H9 (cell line): ENCODE data around the gene CRYM. TPM values are rescaled to one million over a fixed set of nuclear protein-coding genes. Genes with fewer than 3 reads are reported as not detected.

Source experiments
- DNase-seq: peaks from one replicate; pipeline ENCODE4 v3.0.0-alpha.2; 2017
- H2AFZ ChIP-seq: one replicate; pipeline ENCODE4 v1.6.1; 2013; ENCODE audit warnings: mild to moderate bottlenecking, low read length, control low read depth, moderate library complexity
- H2AK5ac ChIP-seq: 2 replicates; pipeline ENCODE4 v1.6.1; 2013; ENCODE audit warnings: low read length, control low read depth, mixed read lengths; ENCODE audit not compliant: insufficient read length
- H2BK120ac ChIP-seq: one replicate; pipeline ENCODE4 v1.6.1; 2013; ENCODE audit warnings: low read depth, mild to moderate bottlenecking, low read length, control low read depth, inconsistent platforms; ENCODE audit not compliant: poor library complexity, severe bottlenecking
- H2BK12ac ChIP-seq: 2 replicates; pipeline ENCODE4 v1.6.1; 2013; ENCODE audit warnings: low read length, control low read depth, mixed read lengths, low read depth; ENCODE audit not compliant: insufficient read length
- H2BK15ac ChIP-seq: 2 replicates; pipeline ENCODE4 v1.6.1; 2013; ENCODE audit warnings: low read depth, low read length, control low read depth
- H2BK20ac ChIP-seq: one replicate; pipeline ENCODE4 v1.6.1; 2013; ENCODE audit warnings: low read depth, mild to moderate bottlenecking, low read length, control low read depth, inconsistent platforms; ENCODE audit not compliant: poor library complexity, severe bottlenecking
- H2BK5ac ChIP-seq: 2 replicates; pipeline ENCODE4 v1.6.1; 2013; ENCODE audit warnings: low read length, control low read depth, mixed read lengths; ENCODE audit not compliant: insufficient read length
- H3K14ac ChIP-seq: 2 replicates; pipeline ENCODE4 v1.6.1; 2013; ENCODE audit warnings: low read length, control low read depth; ENCODE audit not compliant: insufficient read depth
- H3K18ac ChIP-seq: 2 replicates; pipeline ENCODE4 v1.6.1; 2013; ENCODE audit warnings: low read depth, mild to moderate bottlenecking, mixed read lengths, low read length, control low read depth; ENCODE audit not compliant: insufficient read length
- H3K23ac ChIP-seq: 2 replicates; pipeline ENCODE4 v1.6.1; 2013; ENCODE audit warnings: low read length, control low read depth, mixed read lengths, low read depth; ENCODE audit not compliant: insufficient read length
- H3K23me2 ChIP-seq: 2 replicates; pipeline ENCODE4 v1.6.1; 2013; ENCODE audit warnings: low read depth, mild to moderate bottlenecking, mixed read lengths, low read length, control low read depth; ENCODE audit not compliant: insufficient read length, poor library complexity, severe bottlenecking
- H3K27ac ChIP-seq: 2 replicates; pipeline ENCODE4 v1.5.1; 2013; ENCODE audit warnings: low read length, control low read depth, mixed read lengths, low read depth; ENCODE audit not compliant: insufficient read length
- H3K27me3 ChIP-seq: 2 replicates; pipeline ENCODE4 v1.6.1; 2013; ENCODE audit warnings: low read length, control low read depth, inconsistent platforms; ENCODE audit not compliant: insufficient read depth
- H3K4ac ChIP-seq: 2 replicates; pipeline ENCODE4 v1.6.1; 2013; ENCODE audit warnings: low read depth, mild to moderate bottlenecking, control low read depth, inconsistent platforms, low read length, moderate library complexity
- H3K4me1 ChIP-seq: 2 replicates; pipeline ENCODE4 v1.6.1; 2013; ENCODE audit warnings: low read length, control low read depth, inconsistent platforms; ENCODE audit not compliant: insufficient read depth
- H3K4me2 ChIP-seq: 2 replicates; pipeline ENCODE4 v1.6.1; 2013; ENCODE audit warnings: low read length, control low read depth, mixed read lengths; ENCODE audit not compliant: insufficient read length, insufficient read depth
- H3K56ac ChIP-seq: 2 replicates; pipeline ENCODE4 v1.6.1; 2013; ENCODE audit warnings: low read depth, mild to moderate bottlenecking, mixed read lengths, low read length, control low read depth; ENCODE audit not compliant: insufficient read length
- H3K79me1 ChIP-seq: 2 replicates; pipeline ENCODE4 v1.6.1; 2013; ENCODE audit warnings: low read depth, mild to moderate bottlenecking, moderate library complexity, low read length, control low read depth, inconsistent platforms; ENCODE audit not compliant: insufficient read depth, poor library complexity, severe bottlenecking
- H3K79me2 ChIP-seq: 2 replicates; pipeline ENCODE4 v1.6.1; 2013; ENCODE audit warnings: low read length, control low read depth, inconsistent platforms; ENCODE audit not compliant: insufficient read depth
- H3K9ac ChIP-seq: 2 replicates; pipeline ENCODE4 v1.6.1; 2013; ENCODE audit warnings: low read length, control low read depth, mixed read lengths; ENCODE audit not compliant: insufficient read length; ENCODE audit errors: extremely low read depth
- H3K9me3 ChIP-seq: one replicate; pipeline ENCODE4 v1.6.1; 2013; ENCODE audit warnings: low read depth, low read length, inconsistent platforms; ENCODE audit not compliant: control insufficient read depth
- H3T11ph ChIP-seq: one replicate; pipeline ENCODE4 v1.6.1; 2013; ENCODE audit warnings: mild to moderate bottlenecking, low read length, control low read depth, inconsistent platforms
- H4K20me1 ChIP-seq: one replicate; pipeline ENCODE4 v1.6.1; 2013; ENCODE audit not compliant: control insufficient read depth, insufficient read length, insufficient read depth
- H4K5ac ChIP-seq: 2 replicates; pipeline ENCODE4 v1.6.1; 2013; ENCODE audit warnings: low read depth, mild to moderate bottlenecking, mixed read lengths, low read length, control low read depth; ENCODE audit not compliant: insufficient read length
- H4K8ac ChIP-seq: replicated peaks from 2 replicates; pipeline ENCODE4 v1.6.1; 2013; ENCODE audit warnings: low read length, control low read depth, mixed read lengths, low read depth; ENCODE audit not compliant: insufficient read length
- H4K91ac ChIP-seq: 2 replicates; pipeline ENCODE4 v1.6.1; 2013; ENCODE audit warnings: low read depth, mild to moderate bottlenecking, moderate library complexity, mixed read lengths, low read length, control low read depth; ENCODE audit not compliant: insufficient read length
- H3K27ac Mint-ChIP-seq, 3 experiments: 2 replicates in 2 of 3; 3 replicates in 1 of 3; pipeline ENCODE4 v1.8.0; 2020 to 2021; ENCODE audit warnings: mixed read lengths in 3 of 3, mild to moderate bottlenecking in 1 of 3, moderate library complexity in 1 of 3
- H3K27me3 Mint-ChIP-seq: 2 replicates; pipeline ENCODE4 v1.8.0; 2021; ENCODE audit warnings: low read depth, mild to moderate bottlenecking, moderate library complexity, mixed read lengths
- H3K36me3 Mint-ChIP-seq, 3 experiments: 2 replicates in 2 of 3; 3 replicates in 1 of 3; pipeline ENCODE4 v1.8.0; 2020 to 2021; ENCODE audit warnings: low read depth in 3 of 3, mixed read lengths in 3 of 3; ENCODE audit not compliant: insufficient read depth in 1 of 3
- H3K4me1 Mint-ChIP-seq, 2 experiments: 2 replicates each; pipeline ENCODE4 v1.8.0; 2020; ENCODE audit warnings: mixed read lengths in 2 of 2
- H3K4me3 Mint-ChIP-seq, 2 experiments: 2 replicates in 1 of 2; 3 replicates in 1 of 2; pipeline ENCODE4 v1.8.0; 2020 to 2021; ENCODE audit warnings: mild to moderate bottlenecking in 2 of 2, mixed read lengths in 2 of 2, moderate library complexity in 1 of 2
- H3K9me3 Mint-ChIP-seq, 2 experiments: 2 replicates in 1 of 2; 3 replicates in 1 of 2; pipeline ENCODE4 v1.8.0; 2020; ENCODE audit warnings: mild to moderate bottlenecking in 2 of 2, mixed read lengths in 2 of 2, moderate library complexity in 1 of 2
- WGBS: extraction: QIAGEN DNeasy Blood & Tissue Kit; methylation state at CpG from one replicate; pipeline ENCODE4 v1.1.7; 2013; ENCODE audit warnings: missing lambda C conversion rate, low lambda C conversion rate, mixed read lengths; ENCODE audit not compliant: insufficient read length; ENCODE audit errors: extremely low coverage; 5-methylcytosine and 5-hydroxymethylcytosine counted together
- total RNA-seq: library from RNA; stranded (reverse); gene quantifications from 2 replicates; pipeline ENCODE4 v1.2.1, GENCODE V29; 2021
- TF ChIP-seq, protein P1 (sequence below): fragments of 200-600 bp; sonication (generic); conservative IDR thresholded peaks from 3 replicates; pipeline ENCODE4 v1.8.0; 2021; ENCODE audit warnings: antibody characterized with exemption, mild to moderate bottlenecking

The CRYM gene
- total RNA-seq, 1 experiment from 2014 or later: 17.8 TPM

DNA sequence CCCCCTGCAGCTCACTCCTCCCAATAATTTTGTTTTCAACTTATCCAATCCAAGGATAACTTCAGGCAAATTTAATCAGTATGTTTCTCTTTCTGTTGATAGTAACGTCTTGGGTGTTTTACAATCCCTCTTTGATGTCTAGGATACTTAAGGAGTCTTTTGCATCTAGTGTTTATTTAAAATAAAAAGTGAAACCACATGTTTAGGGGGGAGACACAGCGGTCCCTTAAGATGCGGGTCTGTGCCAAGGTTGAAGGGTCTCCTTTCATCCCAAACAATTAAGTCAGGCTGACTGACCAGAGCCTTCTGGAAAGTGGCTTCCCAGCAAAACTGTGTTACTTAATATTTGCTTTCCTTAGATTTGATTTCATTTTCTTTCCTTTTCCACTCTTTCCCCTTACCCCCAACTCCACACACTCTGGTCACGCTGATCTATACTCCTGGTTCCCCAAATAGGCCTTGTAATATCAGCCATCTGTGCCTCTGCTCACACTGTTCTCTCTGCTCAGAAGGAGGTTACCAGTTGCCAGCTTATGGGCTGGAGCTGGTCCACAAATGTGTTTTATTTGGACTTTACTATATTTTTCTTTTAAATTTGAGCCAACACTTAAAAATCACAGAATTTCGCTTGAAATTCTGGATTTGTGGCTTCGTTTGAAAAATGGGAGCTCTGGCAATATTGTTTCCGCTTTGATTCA is 33.4 kb downstream of the CRYM start:
- no peak overlapping the region for H3K9ac ChIP-seq
- no peak overlapping the region for H3K4me3 Mint-ChIP-seq
- no peak overlapping the region for H3K27ac Mint-ChIP-seq

More for the DNA sequence above, 33.4 kb downstream of the CRYM start:
- H3K27me3 Mint-ChIP-seq: peaks cover 1% of the 10 kb centered on the region; the same call in 1 of the 2 replicates
- Histone ChIP-seq H3K18ac (no peak overlapping the region), H3K79me1 (no peaks in the 10 kb centered on the region), H2BK15ac (no peak overlapping the region), H3K4me1 (no peaks in the 10 kb centered on the region), H3K14ac (no peak overlapping the region), H4K91ac (no peak overlapping the region), H3K27ac (no peak overlapping the region), H2BK120ac (no peak overlapping the region), H4K20me1 (no peaks in the 10 kb centered on the region), H2AFZ (no peak overlapping the region), H4K5ac (no peak overlapping the region), H2BK20ac (no peak overlapping the region), H3K56ac (no peak overlapping the region), H3T11ph (no peak overlapping the region), H3K4ac (no peak overlapping the region), H3K23ac (no peak overlapping the region), H3K4me2 (no peak overlapping the region), H2AK5ac (no peak overlapping the region), H3K79me2 (no peaks in the 10 kb centered on the region), H2BK5ac (no peak overlapping the region), H3K9me3 (no peaks in the 10 kb centered on the region), H3K27me3 (no peaks in the 10 kb centered on the region), H3K23me2 (no peaks in the 10 kb centered on the region), H4K8ac (no peak overlapping the region), H2BK12ac (no peak overlapping the region)
- no CpG with 5 or more reads among the region's 7 CpGs for whole genome bisulfite sequencing
- peaks cover 8 to 10% of the 10 kb centered on the region in 2 experiments for H3K4me1 Mint-ChIP-seq
- H3K9me3 Mint-ChIP-seq: no peaks in the 10 kb centered on the region
- DNase-seq: no peak
- H3K36me3 Mint-ChIP-seq: no peaks in the 10 kb centered on the region
- TF ChIP-seq, protein P1, sequence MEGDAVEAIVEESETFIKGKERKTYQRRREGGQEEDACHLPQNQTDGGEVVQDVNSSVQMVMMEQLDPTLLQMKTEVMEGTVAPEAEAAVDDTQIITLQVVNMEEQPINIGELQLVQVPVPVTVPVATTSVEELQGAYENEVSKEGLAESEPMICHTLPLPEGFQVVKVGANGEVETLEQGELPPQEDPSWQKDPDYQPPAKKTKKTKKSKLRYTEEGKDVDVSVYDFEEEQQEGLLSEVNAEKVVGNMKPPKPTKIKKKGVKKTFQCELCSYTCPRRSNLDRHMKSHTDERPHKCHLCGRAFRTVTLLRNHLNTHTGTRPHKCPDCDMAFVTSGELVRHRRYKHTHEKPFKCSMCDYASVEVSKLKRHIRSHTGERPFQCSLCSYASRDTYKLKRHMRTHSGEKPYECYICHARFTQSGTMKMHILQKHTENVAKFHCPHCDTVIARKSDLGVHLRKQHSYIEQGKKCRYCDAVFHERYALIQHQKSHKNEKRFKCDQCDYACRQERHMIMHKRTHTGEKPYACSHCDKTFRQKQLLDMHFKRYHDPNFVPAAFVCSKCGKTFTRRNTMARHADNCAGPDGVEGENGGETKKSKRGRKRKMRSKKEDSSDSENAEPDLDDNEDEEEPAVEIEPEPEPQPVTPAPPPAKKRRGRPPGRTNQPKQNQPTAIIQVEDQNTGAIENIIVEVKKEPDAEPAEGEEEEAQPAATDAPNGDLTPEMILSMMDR: no peak
